ENCODE data around the gene RUBCN.
"Not testable (repeated sequence)": the region's sequence is repeated elsewhere in the genome, so short reads cannot be mapped to it uniquely, and the experiment has no call there.

Gene RUBCN

GRCh38 chr3:197680955-197681521, 55.7 kb downstream of the RUBCN start:
- ATAC-seq (no peak), DNase-seq (ENCODE audit: low spot score in 2 of 2) (no peak)
- Mint-ChIP-seq H3K4me3 (no peak overlapping the region), H3K4me1 (peaks cover 5% of the 10 kb centered on the region), H3K9me3 (no peaks in the 10 kb centered on the region), H3K27ac (no peak overlapping the region), H3K36me3 (peaks cover 45% of the 10 kb centered on the region)

DNA sequence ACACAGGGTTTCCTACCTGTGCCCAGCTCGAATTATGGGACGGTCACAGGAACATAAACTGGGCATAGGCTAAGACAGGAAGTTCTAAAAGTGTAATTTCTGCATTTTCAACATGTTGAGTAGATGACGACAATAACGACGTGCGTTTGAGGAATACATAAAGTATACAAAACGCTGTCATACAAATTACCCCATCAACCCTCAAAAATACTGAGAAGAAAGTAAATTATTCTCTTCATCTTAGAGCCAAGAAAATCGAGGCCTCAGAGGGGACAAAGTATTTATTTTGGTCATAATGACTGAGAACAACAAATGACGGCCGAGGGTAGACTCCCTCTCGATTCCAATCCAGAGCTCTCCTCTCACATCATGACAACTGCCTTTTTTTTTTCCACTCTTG, 60.8 kb downstream of the RUBCN start:
- DNase-seq (ENCODE audit: low spot score in 2 of 2): no peak
- no peak overlapping the region for H3K4me3 Mint-ChIP-seq
- H3K27ac Mint-ChIP-seq: peak overlapping the region; percentile 58
- ATAC-seq: no peak
- H3K9me3 Mint-ChIP-seq: no peaks in the 10 kb centered on the region
- peaks cover 54% of the 10 kb centered on the region for H3K36me3 Mint-ChIP-seq
- no peaks in the 10 kb centered on the region for H3K4me1 Mint-ChIP-seq

- H3K4me3 Mint-ChIP-seq: no peak overlapping the region
- peak overlapping the region; percentile 58 for H3K27ac Mint-ChIP-seq
- ATAC-seq: no peak
- peaks cover 53% of the 10 kb centered on the region for H3K36me3 Mint-ChIP-seq
- no peak for DNase-seq (ENCODE audit: low spot score in 2 of 2)
- no peaks in the 10 kb centered on the region for H3K9me3 Mint-ChIP-seq
- H3K4me1 Mint-ChIP-seq: no peaks in the 10 kb centered on the region
These were observed 61.2 kb downstream of the RUBCN start for GRCh38 chr3:197675563-197675860.

DNA sequence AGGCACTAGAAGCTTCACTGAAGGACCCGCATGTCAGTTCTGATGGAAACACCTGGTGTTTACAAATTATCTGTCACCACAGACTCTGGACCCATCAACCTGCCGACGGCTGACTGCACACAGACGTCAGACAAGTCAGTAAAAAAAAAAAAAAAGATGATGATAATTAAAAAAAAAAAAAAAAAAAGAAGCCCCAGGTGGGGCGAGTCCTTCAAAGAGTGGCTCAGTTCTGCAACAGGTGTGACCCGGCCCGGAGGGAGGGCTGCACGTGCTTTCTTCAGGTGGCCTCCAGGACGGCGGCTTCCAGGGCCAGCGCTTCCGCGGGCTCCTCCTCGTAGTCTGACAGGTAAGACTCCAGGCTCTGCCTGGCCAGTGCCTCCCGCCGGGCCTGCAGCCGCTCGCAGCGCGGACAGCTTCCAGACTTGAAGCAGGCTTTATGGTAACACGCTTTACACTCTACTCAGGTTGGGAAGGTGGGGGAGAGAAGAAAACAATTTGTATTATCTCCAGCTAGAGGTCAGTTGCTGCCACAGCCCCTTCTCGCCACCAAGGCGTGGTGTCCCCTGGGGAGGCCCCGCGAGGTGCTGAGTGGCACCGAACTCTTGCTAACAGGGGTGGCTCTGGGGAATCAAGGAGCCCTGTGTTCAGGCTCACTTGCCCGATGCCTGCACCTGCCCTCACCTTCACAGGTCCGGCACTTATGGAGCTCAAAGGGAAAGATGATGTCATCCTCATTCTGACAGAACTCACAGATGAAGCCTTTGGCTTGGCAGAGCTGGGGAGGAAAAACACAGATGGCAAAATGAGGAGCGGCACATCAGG, 61.8 kb downstream of the RUBCN start:
- H3K27ac Mint-ChIP-seq: peak overlapping the region; percentile 58

GRCh38 chr3:197673170-197673569, 63.5 kb downstream of the RUBCN start:
- DNase-seq (ENCODE audit: low spot score in 2 of 2) (no peak), ATAC-seq (no peak)
- H3K27ac Mint-ChIP-seq: peak overlapping the region; percentile 55
- H3K4me3 Mint-ChIP-seq: no peak overlapping the region
- no peaks in the 10 kb centered on the region for H3K9me3 Mint-ChIP-seq
- peaks cover 52% of the 10 kb centered on the region for H3K36me3 Mint-ChIP-seq
- no peaks in the 10 kb centered on the region for H3K4me1 Mint-ChIP-seq

More for the DNA sequence above, 61.8 kb downstream of the RUBCN start:
- peaks cover 53% of the 10 kb centered on the region for H3K36me3 Mint-ChIP-seq
- DNase-seq (ENCODE audit: low spot score in 2 of 2) (no peak), ATAC-seq (no peak)
- no peaks in the 10 kb centered on the region for H3K9me3 Mint-ChIP-seq
- no peak overlapping the region for H3K4me3 Mint-ChIP-seq
- no peaks in the 10 kb centered on the region for H3K4me1 Mint-ChIP-seq

- Mint-ChIP-seq H3K36me3 (peaks cover 32% of the 10 kb centered on the region), H3K9me3 (no peaks in the 10 kb centered on the region), H3K4me1 (no peaks in the 10 kb centered on the region), H3K27ac (no peak overlapping the region), H3K4me3 (no peak overlapping the region)
- ATAC-seq: no peak
- no peak for DNase-seq (ENCODE audit: low spot score in 2 of 2)
These were observed 66.3 kb downstream of the RUBCN start for GRCh38 chr3:197670361-197670760.

- H3K36me3 Mint-ChIP-seq: peaks cover 8% of the 10 kb centered on the region
- no peak for DNase-seq (ENCODE audit: low spot score in 2 of 2)
- no peaks in the 10 kb centered on the region for H3K9me3 Mint-ChIP-seq
- H3K4me1 Mint-ChIP-seq: no peaks in the 10 kb centered on the region
- H3K4me3 Mint-ChIP-seq: no peak overlapping the region
- no peak overlapping the region for H3K27ac Mint-ChIP-seq
- ATAC-seq: no peak
These were observed 68.7 kb downstream of the RUBCN start for GRCh38 chr3:197667968-197668367.

GRCh38 chr3:197667293-197667692, 69.4 kb downstream of the RUBCN start:
- H3K4me1 Mint-ChIP-seq: not testable (repeated sequence)

DNA sequence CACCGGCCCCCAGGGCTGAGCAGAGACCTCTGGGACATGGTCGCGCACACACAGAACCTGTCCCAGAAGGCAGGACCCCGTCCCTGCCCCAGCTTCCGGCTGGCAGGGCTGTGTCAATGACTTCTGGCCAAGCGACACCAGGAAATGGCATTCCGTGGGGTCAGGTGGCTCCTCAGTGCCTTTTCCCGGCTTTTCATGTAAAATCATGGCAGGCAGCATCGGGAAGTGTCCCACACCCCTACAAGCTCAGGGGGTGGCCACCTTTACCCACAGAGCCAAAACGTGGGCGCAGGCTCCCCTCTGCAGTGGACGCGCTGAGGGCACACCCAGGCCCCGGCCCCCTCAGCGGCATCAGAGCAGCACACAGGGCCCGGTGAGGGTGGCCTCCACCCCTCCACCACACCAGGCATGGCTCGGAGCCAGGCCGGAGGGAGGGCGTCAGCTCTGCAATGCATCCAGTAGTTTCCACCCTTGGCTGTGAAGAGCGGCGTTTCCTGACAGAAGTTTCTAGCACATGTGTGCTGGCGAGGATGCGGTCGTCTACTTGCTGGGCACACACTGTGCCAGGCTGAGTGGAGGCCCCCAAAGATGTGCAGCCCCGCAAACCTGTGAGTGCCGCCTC, 70.4 kb downstream of the RUBCN start:
- H3K36me3 Mint-ChIP-seq: peaks cover 11% of the 10 kb centered on the region
- not testable (repeated sequence) for H3K4me3 Mint-ChIP-seq; ATAC-seq; DNase-seq (ENCODE audit: low spot score in 2 of 2); H3K9me3 Mint-ChIP-seq; H3K27ac Mint-ChIP-seq; H3K4me1 Mint-ChIP-seq

More at GRCh38 chr3:197667293-197667692, 69.4 kb downstream of the RUBCN start:
- ATAC-seq; H3K9me3 Mint-ChIP-seq; DNase-seq (ENCODE audit: low spot score in 2 of 2); H3K4me3 Mint-ChIP-seq: not testable (repeated sequence)
- Mint-ChIP-seq H3K36me3 (peaks cover 14% of the 10 kb centered on the region), H3K27ac (peak overlapping the region; percentile 50)

- H3K27ac Mint-ChIP-seq; H3K36me3 Mint-ChIP-seq; H3K9me3 Mint-ChIP-seq; H3K4me1 Mint-ChIP-seq; DNase-seq (ENCODE audit: low spot score in 2 of 2); H3K4me3 Mint-ChIP-seq: not testable (repeated sequence)
- peak; percentile 3 for ATAC-seq
These were observed 71.2 kb downstream of the RUBCN start for GRCh38 chr3:197665549-197665948.

DNA sequence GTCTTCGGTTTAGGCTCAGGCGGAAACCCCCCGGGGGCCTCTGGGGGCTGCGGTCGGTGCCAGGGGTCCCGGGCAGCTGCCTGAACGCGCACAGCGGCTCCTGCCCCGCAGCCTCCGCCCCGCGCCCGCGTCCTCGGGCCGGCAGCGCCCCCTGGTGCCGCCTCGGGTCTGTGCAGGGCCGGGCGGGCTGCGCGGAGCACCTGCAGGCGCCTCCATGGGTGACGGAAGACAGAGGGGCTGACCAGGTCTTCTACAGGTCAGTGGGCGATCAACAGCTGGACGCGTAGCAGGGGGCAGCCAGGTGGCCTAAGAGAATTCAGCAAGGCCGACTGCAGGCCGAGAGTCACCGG, 71.6 kb downstream of the RUBCN start:
- H3K4me1 Mint-ChIP-seq; H3K9me3 Mint-ChIP-seq; H3K36me3 Mint-ChIP-seq; DNase-seq (ENCODE audit: low spot score in 2 of 2); H3K27ac Mint-ChIP-seq: not testable (repeated sequence)
- ATAC-seq: peak; percentile 91
- peak overlapping the region; percentile 41 for H3K4me3 Mint-ChIP-seq

- not testable (repeated sequence) for H3K4me1 Mint-ChIP-seq, H3K27ac Mint-ChIP-seq, H3K9me3 Mint-ChIP-seq, H3K36me3 Mint-ChIP-seq
- DNase-seq (ENCODE audit: low spot score in 2 of 2) (peak; percentile 57 to 79), ATAC-seq (peak; percentile 70)
- H3K4me3 Mint-ChIP-seq: peak overlapping the region; percentile 41
These were observed 72.1 kb downstream of the RUBCN start for GRCh38 chr3:197664414-197665141.

DNA sequence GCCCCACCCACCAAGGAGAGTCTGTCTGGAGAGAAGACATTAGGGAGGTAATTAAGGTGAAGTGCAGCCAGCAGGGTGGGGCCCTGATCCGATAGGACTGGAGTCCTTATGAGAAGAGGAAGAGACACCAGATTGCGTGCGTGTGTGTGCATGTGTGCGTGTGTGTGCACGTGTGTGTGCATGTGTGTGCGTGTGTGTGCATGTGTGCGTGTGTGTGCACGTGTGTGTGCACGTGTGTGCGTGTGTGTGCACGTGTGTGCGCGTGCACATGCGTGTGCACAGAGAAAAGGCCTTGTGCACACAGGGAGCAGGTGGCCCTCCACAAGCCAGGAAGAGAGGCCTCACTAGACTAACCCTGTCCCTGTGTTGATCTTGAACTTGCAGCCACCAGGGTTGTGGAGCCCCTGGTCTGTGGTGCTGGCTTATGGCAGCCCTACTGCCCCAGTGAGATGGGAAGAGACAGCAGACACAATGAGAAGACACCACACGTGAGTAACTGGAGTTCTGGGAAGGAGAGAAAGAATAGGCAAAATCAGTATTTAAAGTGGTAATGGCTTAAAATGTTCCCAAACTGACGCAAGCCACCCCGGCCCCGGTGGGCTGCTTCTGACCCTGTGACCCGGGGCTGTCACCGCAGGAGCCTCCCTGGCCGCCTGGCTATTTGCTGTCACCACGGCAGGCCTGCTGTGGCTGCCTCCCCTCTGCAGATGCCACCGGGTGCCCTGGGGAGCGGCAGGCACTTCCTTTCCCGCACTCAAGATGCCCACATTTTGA, 73.2 kb downstream of the RUBCN start:
- not testable (repeated sequence) for ATAC-seq; H3K4me1 Mint-ChIP-seq; H3K9me3 Mint-ChIP-seq; H3K36me3 Mint-ChIP-seq; H3K27ac Mint-ChIP-seq; DNase-seq (ENCODE audit: low spot score in 2 of 2); H3K4me3 Mint-ChIP-seq

DNA sequence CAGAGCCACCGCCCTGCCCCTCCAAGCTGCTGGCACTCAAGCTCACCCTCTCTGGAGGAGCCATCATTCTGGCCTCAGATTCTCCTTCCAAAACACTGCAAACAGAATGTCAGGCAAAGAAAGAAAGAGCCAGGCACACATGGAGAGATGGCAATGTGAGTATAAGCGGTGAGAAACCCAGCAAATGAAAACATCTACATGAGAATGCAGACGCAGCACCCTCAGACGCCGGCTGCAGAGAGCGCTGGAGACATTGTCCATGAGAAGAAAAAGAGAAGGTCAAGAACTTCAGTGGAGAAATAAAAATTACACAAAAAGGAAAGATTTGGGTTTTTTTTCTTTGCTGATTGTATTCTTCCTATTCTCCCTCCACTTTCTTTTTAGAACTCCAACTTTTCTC, 74.4 kb downstream of the RUBCN start:
- DNase-seq (ENCODE audit: low spot score in 2 of 2); H3K36me3 Mint-ChIP-seq; H3K4me1 Mint-ChIP-seq; ATAC-seq; H3K9me3 Mint-ChIP-seq: not testable (repeated sequence)
- Mint-ChIP-seq H3K4me3 (peak overlapping the region; percentile 45), H3K27ac (peak overlapping the region; percentile 53)

DNA sequence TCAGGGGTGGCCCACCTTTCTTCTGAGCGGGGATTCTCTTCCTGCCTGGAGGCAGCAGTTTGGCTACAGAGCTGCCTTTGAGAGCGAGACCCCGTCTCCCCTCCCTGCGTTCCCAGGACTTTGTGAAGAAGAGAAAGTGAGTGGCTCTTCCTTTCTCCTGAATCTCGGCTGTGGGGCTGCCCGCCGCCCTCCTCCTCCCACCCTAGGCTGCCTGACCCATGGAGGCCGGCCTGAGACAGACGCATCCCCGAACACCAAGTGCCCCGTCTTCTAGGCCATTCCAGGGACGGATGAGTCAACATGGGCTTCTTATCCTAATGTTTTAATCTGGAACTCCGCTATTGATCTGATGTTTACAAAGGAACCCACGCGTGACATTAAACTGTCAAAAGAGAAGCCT, 74.8 kb downstream of the RUBCN start:
- ATAC-seq: not testable (repeated sequence)

More for the DNA sequence above, 74.8 kb downstream of the RUBCN start:
- Mint-ChIP-seq H3K4me1 (peaks cover 13% of the 10 kb centered on the region), H3K4me3 (peak overlapping the region; percentile 45)
- H3K36me3 Mint-ChIP-seq; H3K27ac Mint-ChIP-seq; DNase-seq (ENCODE audit: low spot score in 2 of 2); H3K9me3 Mint-ChIP-seq: not testable (repeated sequence)
